HCT116 (cell line): Measurements from ENCODE around the gene ABCC11. TPM values are rescaled to one million over a fixed set of nuclear protein-coding genes. Genes with fewer than 3 reads are reported as not detected.

Experiments
- ATAC-seq: fragments of 200-7000 bp; cut with Tn5 transposase; 2 replicates; pipeline ENCODE4 v1.9.1; 2020; ENCODE audit warnings: mild to moderate bottlenecking, moderate library complexity
- BruUV-seq: library from RNA; stranded (reverse); fragments of 400-500 nt; replicated peaks from 2 replicates; lab custom pipeline; 2021; lab: Mats Ljungman, UMichigan
- CTCF ChIA-PET: fragments of 300-600 bp; sonication (Branson Sonifier 250); formaldehyde crosslinking; loops from one replicate; lab custom pipeline; 2021; ENCODE audit warnings: antibody characterized with exemption; lab: Charles Lee
- POLR2A ChIA-PET: fragments of 300-600, 350-600 bp; sonication (Branson Sonifier 250); formaldehyde crosslinking; loops from one replicate; lab custom pipeline; 2021; ENCODE audit warnings: antibody characterized with exemption; lab: Charles Lee
- RAD21 ChIA-PET, 2 experiments: fragments of 300-600 bp; sonication (Branson Sonifier 250); formaldehyde crosslinking; loops; one replicate each; lab custom pipeline; 2023; ENCODE audit warnings: low total read pairs in 2 of 2; ENCODE audit not compliant: uncharacterized antibody in 2 of 2, unreplicated experiment in 2 of 2, low non-redundant PET in 1 of 2; lab: Charles Lee
- DNase-seq: peaks from one replicate; pipeline ENCODE4 v3.0.0-alpha.2; 2010; ENCODE audit warnings: low read depth, low spot score
- H2AFZ ChIP-seq: fragments of 200-600 bp; shearing (Covaris generic), sonication (generic); 2 replicates; pipeline ENCODE4 v1.6.1; 2017; ENCODE audit warnings: low read depth, mixed run types, mixed read lengths, antibody characterized with exemption, low read length; ENCODE audit not compliant: poor library complexity, severe bottlenecking
- H3K27ac ChIP-seq: 2 replicates; pipeline ENCODE4 v1.5.1; 2012; ENCODE audit warnings: low read depth, low read length
- H3K27me3 ChIP-seq: fragments of 200-600 bp; sonication (generic); 2 replicates; pipeline ENCODE4 v1.6.1; 2016; ENCODE audit warnings: mixed run types, low read length, mixed read lengths; ENCODE audit not compliant: insufficient read depth
- H3K36me3 ChIP-seq, 2 experiments: fragments of 200-500 bp in 1 of 2; fragments of 200-600 bp in 1 of 2; sonication (Bioruptor generic) in 1 of 2; sonication (generic) in 1 of 2; 2 replicates each; pipeline versions ENCODE4 v1.5.1 to v1.6.1; 2014 to 2016; ENCODE audit warnings: low read length in 2 of 2, inconsistent platforms in 1 of 2, mixed read lengths in 1 of 2, mixed run types in 1 of 2; ENCODE audit not compliant: insufficient read depth in 2 of 2, control insufficient read depth in 1 of 2
- H3K4me1 ChIP-seq, 2 experiments: fragments of 200-600 bp in 1 of 2; sonication (generic) in 1 of 2; 2 replicates each; pipeline versions ENCODE4 v1.5.1 to v1.6.1; 2012 to 2017; ENCODE audit warnings: low read length in 2 of 2, inconsistent platforms in 1 of 2, mild to moderate bottlenecking in 1 of 2, mixed read lengths in 1 of 2, mixed run types in 1 of 2, moderate library complexity in 1 of 2; ENCODE audit not compliant: insufficient read depth in 2 of 2, control insufficient read depth in 1 of 2
- H3K4me2 ChIP-seq: fragments of 200-600 bp; sonication (generic); 2 replicates; pipeline ENCODE4 v1.6.1; 2017; ENCODE audit warnings: mixed run types, low read length, mixed read lengths
- H3K4me3 ChIP-seq, 2 experiments: fragments of 200-600 bp in 1 of 2; sonication (generic) in 1 of 2; replicated peaks in 1 of 2; 2 replicates each; pipeline ENCODE4 v1.5.1; 2011 to 2016; ENCODE audit warnings: low read length in 2 of 2, control low read depth in 1 of 2, low read depth in 1 of 2, mild to moderate bottlenecking in 1 of 2, mixed read lengths in 1 of 2, mixed run types in 1 of 2
- H3K79me2 ChIP-seq: fragments of 200-600 bp; sonication (generic); 2 replicates; pipeline ENCODE4 v1.6.1; 2017; ENCODE audit warnings: mild to moderate bottlenecking, mixed run types, low read length, moderate library complexity, mixed read lengths; ENCODE audit not compliant: insufficient read depth
- H3K9ac ChIP-seq: fragments of 200-600 bp; sonication (generic); 2 replicates; pipeline ENCODE4 v1.6.1; 2016; ENCODE audit warnings: low read length, mixed read lengths
- H3K9me2 ChIP-seq: fragments of 200-600 bp; sonication (generic), shearing (Covaris generic); 2 replicates; pipeline ENCODE4 v1.6.1; 2017; ENCODE audit warnings: mixed run types, mild to moderate bottlenecking, moderate library complexity; ENCODE audit not compliant: insufficient read depth
- H3K9me3 ChIP-seq, 2 experiments: fragments of 200-500 bp in 1 of 2; fragments of 200-600 bp in 1 of 2; sonication (Bioruptor generic) in 1 of 2; sonication (generic) in 1 of 2; 2 replicates each; pipeline ENCODE4 v1.6.1; 2014 to 2017; ENCODE audit warnings: low read length in 2 of 2, mixed read lengths in 2 of 2, inconsistent platforms in 1 of 2, low read depth in 1 of 2, mild to moderate bottlenecking in 1 of 2, mixed run types in 1 of 2, moderate library complexity in 1 of 2; ENCODE audit not compliant: control insufficient read depth in 1 of 2, insufficient read depth in 1 of 2
- H4K20me1 ChIP-seq: fragments of 200-600 bp; sonication (generic), shearing (Covaris generic); 2 replicates; pipeline ENCODE4 v1.6.1; 2017; ENCODE audit warnings: mixed run types, mild to moderate bottlenecking, moderate library complexity; ENCODE audit not compliant: insufficient read depth
- CBX3 ChIP-seq: IDR thresholded peaks from 2 replicates; pipeline ENCODE4 v1.6.1; 2012; ENCODE audit warnings: low read depth
- EGR1 ChIP-seq: IDR thresholded peaks from 2 replicates; pipeline ENCODE4 v1.6.1; 2012; ENCODE audit warnings: low read depth
- ELF1 ChIP-seq: IDR thresholded peaks from 2 replicates; pipeline ENCODE4 v1.6.1; 2012; ENCODE audit warnings: low read depth, borderline replicate concordance
- EZH2phosphoT487 ChIP-seq: fragments of 200-600 bp; IDR thresholded peaks from 2 replicates; pipeline ENCODE4 v1.6.1; 2018; ENCODE audit warnings: antibody characterized with exemption, borderline replicate concordance
- MAX ChIP-seq: IDR thresholded peaks from 2 replicates; pipeline ENCODE4 v1.6.1; 2012
- POLR2AphosphoS5 ChIP-seq: IDR thresholded peaks from 2 replicates; pipeline ENCODE4 v1.6.1; 2011; ENCODE audit warnings: mild to moderate bottlenecking, low read depth, low read length, moderate library complexity
- SIN3A ChIP-seq: IDR thresholded peaks from 2 replicates; pipeline ENCODE4 v1.6.1; 2012; ENCODE audit warnings: low read depth
- SP1 ChIP-seq: IDR thresholded peaks from 2 replicates; pipeline ENCODE4 v1.6.1; 2012; ENCODE audit warnings: low read depth
- SRF ChIP-seq: IDR thresholded peaks from 2 replicates; pipeline ENCODE4 v1.6.1; 2012; ENCODE audit warnings: low read depth
- TCF7L2 ChIP-seq: IDR thresholded peaks from 2 replicates; pipeline ENCODE4 v1.7.0; 2011; ENCODE audit warnings: borderline replicate concordance, inconsistent platforms; ENCODE audit not compliant: insufficient read depth, insufficient read length; ENCODE audit errors: extremely low read depth
- ZFX ChIP-seq: fragments of 450-650 bp; IDR thresholded peaks from 2 replicates; pipeline ENCODE4 v1.6.1; 2017
- intact Hi-C: fragments of 100-400 bp; cut with micrococcal nuclease; formaldehyde crosslinking; loops from 2 replicates; pipeline ENCODE4 v1.10.0; 2022
- total RNA-seq: library from RNA; stranded (reverse); gene quantifications from one replicate; pipeline ENCODE4 v1.2.1, GENCODE V29; 2021; ENCODE audit not compliant: unreplicated experiment

The ABCC11 gene
- total RNA-seq, 1 experiment from 2014 or later = 0.54 TPM

GRCh38 chr16:48282636-48283263 lies 35.4 kb upstream of the ABCC11 start:
- Histone ChIP-seq H3K79me2 (no peaks in the 10 kb centered on the region; the same call in 1 of the 2 replicates), H3K4me3 (no peak overlapping the region)
- intact Hi-C loops = no loop called here
- ATAC-seq = no peak
- POLR2A ChIA-PET = no interaction called here
- TF ChIP-seq CBX3 (no peak), EGR1 (no peak), EZH2phosphoT487 (no peak), SIN3A (no peak), POLR2AphosphoS5 (no peak), SRF (no peak), TCF7L2 (no peak), MAX (no peak)
- TF ChIP-seq, all 23 proteins: peak for 0
- Histone ChIP-seq H3K9me2 (no peaks in the 10 kb centered on the region), H4K20me1 (no peaks in the 10 kb centered on the region), H3K9ac (no peak overlapping the region), H3K4me1 (no peaks in the 10 kb centered on the region), H2AFZ (no peak overlapping the region), H3K9me3 (no peaks in the 10 kb centered on the region), H3K36me3 (no peaks in the 10 kb centered on the region), H3K27me3 (no peaks in the 10 kb centered on the region), H3K27ac (no peak overlapping the region), H3K4me2 (no peak overlapping the region)
- ChIA-PET CTCF (no interaction called here), RAD21 (no interaction called here)
- no TSS peak for BruUV-seq
- no peak for DNase-seq

- BruUV-seq = no TSS peak
- POLR2A ChIA-PET = no interaction called here
- ATAC-seq = no peak
These were observed 33.2 kb upstream of the ABCC11 start for GRCh38 chr16:48280546-48280945.

More at GRCh38 chr16:48280546-48280945, 33.2 kb upstream of the ABCC11 start:
- ChIA-PET CTCF (no interaction called here), RAD21 (no interaction called here)
- TF ChIP-seq ELF1 = no peak
- no peak for TF ChIP-seq ZFX
- no peak for TF ChIP-seq POLR2AphosphoS5
- no peak for TF ChIP-seq SP1
- no peak overlapping the region for H3K4me3 ChIP-seq
- H2AFZ ChIP-seq = no peak overlapping the region
- no peaks in the 10 kb centered on the region; the same call in 1 of the 2 replicates for H3K79me2 ChIP-seq
- no peaks in the 10 kb centered on the region for H3K9me3 ChIP-seq
- no peaks in the 10 kb centered on the region for H3K27me3 ChIP-seq
- H3K4me2 ChIP-seq = no peak overlapping the region
- H3K9me2 ChIP-seq = no peaks in the 10 kb centered on the region
- H4K20me1 ChIP-seq = no peaks in the 10 kb centered on the region
- no peaks in the 10 kb centered on the region for H3K4me1 ChIP-seq
- no peak overlapping the region for H3K9ac ChIP-seq
- DNase-seq = no peak
- intact Hi-C loops = no loop called here
- no peaks in the 10 kb centered on the region for H3K36me3 ChIP-seq
- H3K27ac ChIP-seq = no peak overlapping the region
